Activated CD4-positive, CD25-positive, alpha-beta regulatory T cell treated with anti-CD3 and anti-CD28 coated beads, Interleukin-2, amount 50 U/mL, for 24 hours (primary cell): ENCODE results near the gene TRAF1.

ENCODE experiments used
- ATAC-seq, 2 donors: fragments of 150-1000 bp; cut with Tn5 transposase; one replicate each; pipeline ENCODE4 v1.10.0; 2021; ENCODE audit warnings: mild to moderate bottlenecking in 1 of 2, moderate library complexity in 1 of 2

The TRAF1 gene

GRCh38 chr9:120866651-120867050 is 59.9 kb downstream of the TRAF1 start:
- no peak for ATAC-seq

DNA sequence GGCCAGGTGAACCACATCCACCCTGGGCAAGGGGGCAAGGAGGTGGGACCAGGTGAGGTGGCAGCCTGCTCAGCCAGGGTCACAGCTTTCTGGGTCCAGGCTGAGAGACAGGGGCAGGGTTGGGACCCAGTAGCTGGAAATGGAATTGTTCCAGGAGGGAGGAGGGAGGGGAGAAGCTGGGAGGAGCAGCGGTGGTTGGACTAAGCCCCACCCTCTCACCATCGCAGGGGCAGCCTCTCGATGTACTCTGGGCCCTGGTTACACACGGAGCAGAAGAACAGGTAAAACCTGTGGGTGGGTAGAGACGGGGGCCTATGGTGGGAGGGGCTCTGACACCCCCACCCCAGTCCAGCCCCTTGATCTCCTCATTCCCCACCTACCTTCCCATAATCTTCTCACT is 60.8 kb downstream of the TRAF1 start:
- ATAC-seq, result no peak

DNA sequence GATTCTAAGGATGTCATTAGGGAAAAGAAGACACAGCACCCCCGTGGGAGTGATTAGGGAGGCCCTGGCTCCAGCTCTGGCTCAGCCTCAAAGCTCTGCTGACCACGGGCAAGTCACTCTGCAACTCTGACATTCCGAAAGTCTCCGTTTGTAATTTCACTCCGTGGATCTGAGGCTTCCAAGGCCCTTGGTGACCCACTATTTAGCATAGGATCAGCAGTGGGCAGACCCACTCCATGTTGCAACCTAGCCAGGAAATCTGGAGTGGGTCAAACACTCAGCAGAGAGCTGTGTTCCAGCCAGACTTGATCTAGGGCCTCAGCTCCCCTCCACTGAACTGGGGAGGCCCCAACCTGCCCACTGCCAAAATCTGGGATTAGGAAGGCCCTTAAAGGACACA is 61.4 kb downstream of the TRAF1 start:
- no peak for ATAC-seq

- ATAC-seq, result no peak
Measured at GRCh38 chr9:120864719-120865118, 61.9 kb downstream of the TRAF1 start.

DNA sequence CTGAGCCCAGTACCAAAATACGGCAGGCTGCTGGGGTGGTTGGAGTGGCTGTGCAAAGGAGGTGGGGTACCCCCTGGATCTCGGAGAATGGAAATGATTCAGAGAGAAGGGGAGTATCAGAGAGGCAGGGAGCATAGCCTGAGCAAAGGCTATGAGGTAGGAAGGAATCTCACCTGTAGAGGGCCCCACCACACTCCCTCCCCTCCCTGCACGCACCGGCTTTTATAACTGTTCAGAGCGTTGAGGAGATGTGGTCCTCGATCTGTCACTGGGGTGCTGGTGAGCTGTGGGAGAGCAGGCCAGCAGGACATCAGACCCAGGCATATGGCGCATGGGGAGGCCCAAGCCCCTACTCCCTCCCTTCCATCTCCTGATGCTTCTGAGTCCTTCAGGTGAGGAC is 62.8 kb downstream of the TRAF1 start:
- ATAC-seq, result no peak

GRCh38 chr9:120862452-120862851 is 64.1 kb downstream of the TRAF1 start:
- no peak for ATAC-seq

DNA sequence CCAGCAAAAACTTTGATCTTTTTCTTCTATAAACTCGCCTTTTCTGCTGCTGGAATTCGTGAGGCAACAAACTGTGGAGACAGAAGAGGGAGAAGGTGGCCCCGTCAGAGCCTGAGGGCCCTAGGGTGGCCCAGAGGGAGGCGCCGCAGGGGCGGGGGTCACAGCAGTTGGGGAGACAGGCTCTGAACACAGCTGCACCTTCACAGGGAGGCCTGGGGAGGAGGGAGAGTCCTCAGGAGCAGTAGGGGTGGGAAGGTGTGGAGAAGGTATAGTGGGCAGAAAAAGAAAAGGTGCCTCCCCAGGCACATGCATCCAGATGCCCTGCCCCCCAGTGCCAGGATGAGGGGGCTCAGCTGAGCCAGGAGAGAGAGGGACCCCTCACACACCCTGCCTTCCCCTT is 64.7 kb downstream of the TRAF1 start:
- no peak for ATAC-seq

DNA sequence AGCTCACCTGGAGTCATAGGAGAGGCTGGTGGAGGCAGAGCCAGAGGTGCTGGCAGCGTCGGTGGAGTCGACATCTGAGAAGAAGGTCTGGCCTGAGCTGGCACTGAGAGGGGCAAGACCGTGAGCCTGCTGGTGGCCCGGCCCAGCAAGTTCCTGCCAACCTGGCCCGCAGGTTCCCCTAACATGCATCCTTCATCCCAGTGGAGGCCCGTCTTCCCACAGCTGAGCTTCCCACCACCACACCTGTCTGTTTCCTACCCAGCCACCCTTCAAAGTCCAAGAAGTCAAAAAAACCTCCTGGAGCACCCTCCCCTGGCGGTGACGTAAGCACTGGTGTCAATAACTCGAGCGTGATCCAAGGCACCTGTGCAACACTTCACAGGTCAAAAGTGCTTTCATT is 66.5 kb downstream of the TRAF1 start:
- ATAC-seq, result no peak

- ATAC-seq, result no peak
Measured at GRCh38 chr9:120859361-120859760, 67.2 kb downstream of the TRAF1 start.

GRCh38 chr9:120857902-120858301 is 68.7 kb downstream of the TRAF1 start:
- ATAC-seq, result no peak

DNA sequence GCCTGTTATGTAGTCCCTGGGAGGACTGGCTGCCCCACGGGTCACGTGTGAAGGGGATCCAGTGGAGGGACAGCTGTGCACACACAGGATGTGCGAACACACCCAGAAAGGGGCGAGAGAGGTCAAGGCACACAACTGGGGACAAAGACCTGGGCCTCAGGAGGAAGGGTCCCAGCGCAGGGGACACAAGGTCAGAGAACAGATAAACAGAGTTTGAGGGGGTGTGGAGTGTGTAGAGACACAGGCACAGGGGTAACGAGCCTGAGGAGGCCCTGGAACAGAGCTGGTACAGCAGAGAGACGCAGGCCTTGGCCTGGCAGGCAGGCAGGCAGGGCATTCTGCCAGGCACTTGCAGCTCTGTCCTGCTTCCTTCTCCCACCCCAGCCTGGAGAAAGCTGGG is 69.1 kb downstream of the TRAF1 start:
- ATAC-seq, result no peak

DNA sequence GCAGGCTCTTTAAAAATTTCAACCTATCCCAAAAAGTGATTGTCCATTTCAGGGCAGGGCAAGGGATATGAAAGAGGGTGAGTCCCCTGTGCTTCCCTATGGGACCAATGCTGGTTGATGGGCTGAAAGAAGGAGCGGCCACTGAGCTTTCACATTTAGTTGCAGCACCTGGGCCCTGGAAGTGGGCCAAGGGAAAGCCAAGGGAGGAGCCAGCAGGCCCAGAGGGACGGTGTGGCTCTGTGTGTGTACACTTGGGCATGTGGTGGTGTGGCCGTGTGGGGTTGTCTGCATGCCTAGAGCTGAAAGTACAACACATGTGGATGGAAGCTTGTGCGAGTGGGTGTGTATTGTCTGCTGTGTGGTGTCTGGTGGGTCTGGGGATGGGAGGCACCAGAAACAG is 69.9 kb downstream of the TRAF1 start:
- ATAC-seq, result no peak

DNA sequence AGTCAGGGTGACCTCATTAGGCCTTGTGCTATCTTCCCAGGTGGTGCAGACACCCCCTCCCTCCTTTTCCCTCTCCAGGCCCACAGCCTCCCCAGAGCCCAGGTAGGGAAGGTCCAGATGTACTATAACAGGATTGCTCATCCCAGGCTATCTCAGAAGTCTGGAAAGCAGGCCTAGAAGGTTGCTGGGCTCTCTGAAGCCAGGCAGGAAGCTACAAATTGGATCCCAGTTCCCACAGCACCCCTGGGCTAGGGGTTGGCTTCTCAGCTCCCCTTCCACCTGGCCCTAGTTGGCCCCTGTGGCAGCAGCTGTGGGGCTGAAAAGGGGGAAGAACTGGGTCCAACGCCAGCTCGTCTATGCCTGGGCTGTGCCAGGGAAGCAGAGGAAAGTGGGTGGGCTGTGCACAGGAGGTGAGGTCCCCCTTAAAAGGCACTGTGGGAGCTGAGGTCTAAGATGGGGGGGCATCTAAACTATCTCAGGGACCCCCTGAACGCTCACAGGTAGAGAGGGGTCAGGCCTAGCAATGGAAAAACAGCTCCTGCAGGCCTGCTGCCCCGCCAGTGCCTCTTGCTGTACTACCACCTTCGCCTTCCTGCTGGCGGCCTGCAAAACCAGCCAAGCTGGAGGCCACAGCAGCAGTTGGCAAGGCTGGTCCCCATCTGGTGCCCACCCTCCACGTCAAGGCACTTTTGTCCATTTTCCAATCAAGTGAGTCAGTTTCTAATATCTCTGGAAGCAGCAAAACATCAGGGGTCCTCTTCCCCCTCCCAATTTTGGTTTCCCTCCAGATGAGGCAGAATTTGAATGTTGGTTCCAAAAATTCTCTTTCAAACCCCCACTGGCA is 70.5 kb downstream of the TRAF1 start:
- no peak for ATAC-seq

DNA sequence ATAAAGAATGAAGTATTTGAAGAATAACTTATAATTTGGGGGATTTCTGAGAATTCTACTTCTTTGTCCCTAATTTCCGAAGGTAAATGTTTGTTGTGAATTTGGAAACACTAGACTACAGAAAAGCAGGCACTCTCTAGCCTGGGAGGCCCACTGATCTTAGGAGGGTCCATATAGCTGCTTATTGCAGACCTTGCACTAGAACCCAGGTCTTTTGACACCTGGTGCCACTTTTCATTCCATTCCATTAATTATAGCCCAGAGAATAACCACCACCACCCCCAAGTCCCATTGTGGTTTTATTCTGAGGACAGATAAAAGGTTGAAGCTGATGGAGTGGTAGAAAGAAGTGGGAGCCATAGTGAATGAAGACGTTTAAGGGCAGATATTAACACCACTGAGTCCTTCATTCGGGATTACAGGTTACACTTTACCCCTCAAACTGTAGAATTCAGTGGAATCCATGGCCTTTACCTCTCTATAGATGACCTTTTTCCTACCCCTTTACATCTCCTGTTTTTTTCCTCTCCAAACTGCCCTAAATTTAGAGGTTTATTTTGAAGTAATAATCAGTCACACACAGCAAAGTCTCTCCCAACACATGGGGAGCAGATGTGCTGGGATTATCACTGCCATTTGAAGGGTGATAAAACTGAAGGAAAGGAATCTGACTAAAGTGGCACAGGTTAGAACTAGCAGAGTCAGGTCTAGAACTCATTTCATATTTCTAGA is 71.8 kb downstream of the TRAF1 start:
- ATAC-seq, result no peak

GRCh38 chr9:120853198-120853597 is 73.4 kb downstream of the TRAF1 start:
- ATAC-seq, result no peak
